Fibroblast of villous mesenchyme (primary cell): ENCODE results near the gene FAM72B. TPM values are rescaled to one million over a fixed set of nuclear protein-coding genes. Genes with fewer than 3 reads are reported as not detected.
"Not testable (repeated sequence)": the region's sequence is repeated elsewhere in the genome, so short reads cannot be mapped to it uniquely, and the experiment has no call there.

Source experiments
- DNase-seq: peaks from one replicate; pipeline ENCODE4 v3.0.0-alpha.2; 2010; ENCODE audit warnings: low read depth
- H3K4me3 ChIP-seq: 2 replicates; pipeline ENCODE4 v1.5.1; 2011; ENCODE audit warnings: low read depth, mild to moderate bottlenecking, low read length
- total RNA-seq: library from RNA; depleted of rRNA; stranded (reverse); fragments of >200 nt; gene quantifications from 2 replicates; pipeline ENCODE4 v1.2.3, GENCODE V29; 2012

FAM72B gene
- 0.97 and 5.2 TPM in 2 replicates for total RNA-seq

DNA sequence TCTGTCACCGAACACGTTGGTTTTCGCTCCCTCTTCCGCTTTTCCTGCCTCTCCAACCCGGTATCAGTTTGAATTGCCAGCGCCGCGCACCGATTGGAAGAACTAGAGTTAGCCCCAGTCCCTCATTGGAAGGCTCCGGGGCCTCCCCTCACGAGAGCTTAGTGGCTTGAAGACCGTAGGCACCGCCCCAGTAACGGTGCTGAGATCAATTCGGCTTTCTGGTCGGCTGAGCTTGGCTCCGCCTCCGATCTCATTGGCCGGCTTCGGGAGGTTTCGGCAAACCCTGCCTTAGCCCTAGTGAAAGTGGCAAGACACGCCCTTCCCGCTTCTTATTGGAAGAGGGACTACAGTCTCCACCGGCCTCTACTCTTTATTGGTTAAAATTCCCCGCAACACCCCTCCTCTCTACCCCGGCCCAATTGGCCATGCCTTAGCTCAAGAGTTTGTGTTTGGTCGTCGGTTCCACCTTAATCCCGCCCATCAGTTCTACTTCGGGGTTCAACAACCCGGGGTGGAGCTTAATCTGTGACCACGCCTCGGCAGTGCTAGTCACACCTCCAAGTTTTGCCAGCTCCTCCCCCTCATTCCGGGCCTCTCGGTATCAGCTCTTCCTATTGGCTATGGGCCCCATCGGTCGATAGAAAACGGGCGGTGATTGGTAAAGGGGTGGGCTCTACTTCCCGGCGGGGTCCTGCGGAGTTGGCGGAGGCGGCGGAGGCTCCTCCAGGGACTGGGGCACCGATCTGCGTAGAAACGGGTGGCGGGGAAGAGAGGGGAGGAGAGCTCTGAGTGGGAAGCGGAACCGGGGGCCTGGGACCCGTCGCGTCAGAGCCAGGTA is at the start of gene FAM72B, which contains the start of gene SRGAP2C:
TSS of gene FAM72B (minus strand) at position 51 of the 838 bp plus-strand sequence. CDS start 851 bp downstream, outside the sequence.
TSS of gene SRGAP2C (plus strand) at position 686 of the 838 bp plus-strand sequence. CDS start 2,472 bp downstream, outside the sequence.
- DNase-seq: peak; percentile 100
- peak within 1 kb of the TSS; percentile 54 for H3K4me3 ChIP-seq

DNA sequence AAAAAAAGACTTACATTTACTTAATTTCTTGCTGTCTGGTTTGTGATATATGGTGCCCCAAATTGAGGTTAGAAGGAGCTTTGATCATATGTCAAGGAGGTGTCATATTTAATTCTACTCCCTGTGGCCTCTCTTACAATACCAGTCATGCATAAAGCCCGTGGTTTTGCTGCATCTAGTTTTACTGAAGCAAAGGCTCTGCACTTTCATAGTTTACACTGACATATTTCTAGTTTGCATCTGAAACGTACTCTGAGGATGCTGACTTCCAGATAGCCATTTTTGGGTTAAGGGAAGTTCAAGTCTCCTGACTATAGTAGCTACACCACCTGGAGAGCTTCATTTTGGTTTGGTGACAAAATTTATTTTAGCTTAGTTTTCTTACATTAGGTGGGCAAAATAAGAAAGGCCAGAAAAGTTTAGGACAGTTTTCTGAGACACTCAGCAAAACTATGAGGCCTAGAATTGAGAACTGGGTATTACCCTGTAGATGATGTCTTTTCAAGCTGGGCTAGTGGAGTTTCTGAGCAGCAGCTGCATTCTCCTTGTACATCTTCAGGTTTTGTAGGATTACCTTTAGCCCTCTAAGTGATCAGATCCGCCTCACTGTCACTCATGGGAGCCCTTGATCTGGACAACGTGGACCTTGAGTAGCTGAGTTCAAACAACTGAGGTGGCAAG is 48.4 kb upstream of the FAM72B start:
- DNase-seq: peak; percentile 1
- H3K4me3 ChIP-seq: not testable (repeated sequence)

DNA sequence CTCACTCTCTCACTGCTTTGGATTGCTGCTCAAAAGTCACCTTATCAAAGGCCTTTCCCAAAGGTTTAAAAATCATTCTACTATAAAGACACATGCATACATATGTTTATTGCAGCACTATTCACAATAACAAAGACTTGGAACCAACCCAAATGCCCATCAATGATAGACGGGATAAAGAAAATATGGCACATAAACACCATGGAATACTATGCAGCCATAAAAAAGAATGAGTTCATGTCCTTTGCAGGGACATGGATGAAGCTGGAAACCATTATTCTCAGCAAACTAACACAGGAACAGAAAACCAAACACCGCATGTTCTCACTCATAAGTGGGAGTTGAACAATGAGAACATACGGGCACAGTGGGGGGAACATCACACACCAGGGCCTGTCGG is 46.5 kb upstream of the FAM72B start:
- H3K4me3 ChIP-seq, DNase-seq: not testable (repeated sequence)

DNA sequence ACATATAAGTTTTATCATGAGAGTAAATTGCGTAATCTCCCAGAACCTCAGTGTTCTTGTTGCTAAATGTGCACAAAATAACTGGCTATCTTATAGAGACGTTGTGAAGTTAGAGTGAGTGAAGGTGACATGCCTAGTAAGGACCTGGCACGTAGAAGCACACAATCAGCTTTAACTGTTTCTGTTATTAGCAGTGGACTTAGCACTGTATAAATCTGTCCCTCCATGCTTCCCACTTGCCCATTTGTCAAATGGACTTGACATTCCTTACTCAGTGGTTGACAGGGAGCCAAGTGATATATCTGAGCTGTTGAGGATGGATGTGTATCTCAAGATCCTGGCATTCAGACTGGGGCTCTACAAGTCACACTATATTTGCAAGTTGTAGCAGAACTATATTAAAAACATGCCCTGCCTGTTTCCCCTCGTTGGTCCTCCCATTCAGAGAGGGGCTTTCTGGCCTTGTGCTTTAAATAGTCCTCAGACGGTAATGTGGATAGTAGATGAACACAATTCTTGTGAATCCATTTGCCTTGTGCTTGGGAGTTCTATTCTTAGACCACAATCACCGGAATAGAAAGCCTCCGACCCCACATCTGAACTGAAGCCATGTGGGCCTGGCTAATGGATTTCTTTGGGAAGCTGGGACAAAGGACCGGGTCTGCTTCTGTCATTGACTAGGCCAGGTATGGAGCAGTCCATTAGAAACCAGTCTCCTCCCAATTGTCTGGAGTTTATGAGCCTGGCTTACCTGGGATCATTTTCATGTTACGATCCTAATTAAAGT is 43.6 kb upstream of the FAM72B start:
- H3K4me3 ChIP-seq, DNase-seq: not testable (repeated sequence)

DNA sequence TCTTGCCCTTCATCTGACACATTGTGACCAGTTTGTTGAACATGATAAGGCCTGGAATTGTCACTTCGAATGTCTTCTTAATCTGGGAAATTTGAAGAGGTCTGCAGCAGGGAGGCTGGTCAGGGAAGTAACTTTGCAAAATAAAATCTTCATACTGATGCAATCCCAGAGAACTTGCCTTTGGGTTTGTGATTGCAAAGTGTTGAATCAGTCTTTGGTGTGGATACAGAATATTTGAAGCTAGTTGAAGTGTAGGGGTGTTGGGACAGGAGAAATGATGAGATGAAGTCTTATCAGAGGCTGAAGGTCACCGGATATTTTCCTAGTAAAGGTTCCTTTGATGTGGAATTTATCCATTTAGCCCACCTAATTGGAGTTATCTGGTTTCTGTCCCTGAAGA is 42.8 kb upstream of the FAM72B start:
- H3K4me3 ChIP-seq, DNase-seq: not testable (repeated sequence)

DNA sequence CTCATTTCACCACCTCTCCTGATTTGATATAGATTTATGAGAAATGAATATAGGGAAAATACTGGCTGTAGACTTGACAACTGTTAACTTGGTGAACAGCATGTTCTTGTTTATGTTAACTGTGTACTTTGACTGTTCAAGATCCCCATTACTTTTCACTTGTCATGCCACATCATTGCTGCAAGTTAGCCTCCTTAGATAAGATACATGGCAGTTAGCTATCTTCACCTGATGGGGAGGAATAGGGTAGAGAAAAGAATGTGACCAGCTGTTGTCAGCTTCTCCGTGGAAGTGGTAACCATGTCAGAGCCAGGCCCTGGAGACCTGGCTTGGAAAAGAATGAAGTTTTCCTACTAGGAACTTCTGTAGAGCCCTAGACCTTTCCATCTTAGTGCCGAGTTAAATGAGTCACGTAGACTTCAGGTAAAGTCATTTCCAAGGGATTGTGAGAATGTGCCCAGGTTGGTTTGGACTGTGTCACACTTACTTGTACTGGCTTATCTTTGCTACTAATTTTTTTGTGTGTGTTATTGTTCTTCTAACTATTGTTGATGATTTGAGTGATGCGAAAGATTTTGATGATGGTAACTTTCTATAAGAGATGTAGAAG is 42.3 kb upstream of the FAM72B start:
- not testable (repeated sequence) for DNase-seq

DNA sequence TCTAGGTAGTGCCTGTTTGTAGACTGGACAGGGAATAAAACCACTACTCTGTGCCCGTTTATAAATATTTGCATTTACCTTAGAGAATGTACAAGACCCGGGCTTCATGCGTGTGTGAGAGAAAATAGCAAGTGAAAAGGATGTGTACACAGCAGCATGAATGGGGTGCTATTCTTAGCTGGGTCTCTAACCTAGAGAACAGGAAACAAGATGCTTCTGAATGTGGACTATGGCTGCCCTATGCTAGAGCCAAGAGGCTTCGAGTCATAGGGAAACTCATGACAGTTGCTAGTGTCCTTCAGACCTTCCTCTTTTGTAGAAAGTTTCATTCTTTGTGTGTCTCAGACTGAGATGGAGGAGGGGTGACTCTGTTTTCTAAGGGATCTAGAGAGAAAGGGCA is 40.6 kb upstream of the FAM72B start:
- not testable (repeated sequence) for H3K4me3 ChIP-seq, DNase-seq

More for the DNA sequence above, 42.3 kb upstream of the FAM72B start:
- H3K4me3 ChIP-seq: not testable (repeated sequence)

DNA sequence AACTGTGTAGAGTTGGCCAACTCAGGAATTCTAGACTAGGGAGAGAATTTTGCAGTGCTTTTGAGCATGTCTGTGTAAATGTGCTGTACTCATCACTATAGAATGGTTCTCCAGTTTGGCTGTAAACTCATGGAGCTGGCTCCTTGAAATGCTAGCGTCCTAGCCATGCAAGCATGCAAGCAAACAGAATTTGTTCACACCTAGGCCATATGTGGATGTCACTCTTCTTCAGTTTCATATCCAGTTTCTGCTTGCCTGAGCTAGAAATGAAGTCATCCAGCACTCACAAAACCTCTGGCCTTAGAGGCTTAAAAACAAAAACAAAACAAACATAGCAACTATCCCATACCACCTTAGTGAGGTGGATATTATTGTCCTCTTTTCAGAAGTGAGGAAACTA is 37.6 kb upstream of the FAM72B start:
- H3K4me3 ChIP-seq, DNase-seq: not testable (repeated sequence)

DNA sequence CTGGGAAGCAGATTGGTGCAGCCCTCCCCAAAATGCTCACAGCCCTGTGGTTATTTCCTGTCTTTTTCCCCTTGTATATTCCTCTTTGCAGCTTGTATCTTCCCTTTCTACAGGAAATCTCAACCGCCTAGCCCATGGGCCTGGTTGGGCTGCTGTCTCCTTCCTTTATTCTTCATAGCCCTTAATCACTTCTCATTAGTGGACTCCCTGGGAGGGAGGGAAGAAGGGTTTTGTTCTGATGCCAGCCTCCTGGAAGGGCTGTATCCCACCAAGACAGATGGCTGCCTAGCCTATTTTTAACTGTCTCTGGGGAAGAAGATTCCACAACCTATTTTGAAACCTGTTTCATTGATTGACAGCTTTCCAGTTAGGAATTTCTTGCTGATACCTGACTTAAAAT is 32.5 kb upstream of the FAM72B start:
- not testable (repeated sequence) for DNase-seq, H3K4me3 ChIP-seq

DNA sequence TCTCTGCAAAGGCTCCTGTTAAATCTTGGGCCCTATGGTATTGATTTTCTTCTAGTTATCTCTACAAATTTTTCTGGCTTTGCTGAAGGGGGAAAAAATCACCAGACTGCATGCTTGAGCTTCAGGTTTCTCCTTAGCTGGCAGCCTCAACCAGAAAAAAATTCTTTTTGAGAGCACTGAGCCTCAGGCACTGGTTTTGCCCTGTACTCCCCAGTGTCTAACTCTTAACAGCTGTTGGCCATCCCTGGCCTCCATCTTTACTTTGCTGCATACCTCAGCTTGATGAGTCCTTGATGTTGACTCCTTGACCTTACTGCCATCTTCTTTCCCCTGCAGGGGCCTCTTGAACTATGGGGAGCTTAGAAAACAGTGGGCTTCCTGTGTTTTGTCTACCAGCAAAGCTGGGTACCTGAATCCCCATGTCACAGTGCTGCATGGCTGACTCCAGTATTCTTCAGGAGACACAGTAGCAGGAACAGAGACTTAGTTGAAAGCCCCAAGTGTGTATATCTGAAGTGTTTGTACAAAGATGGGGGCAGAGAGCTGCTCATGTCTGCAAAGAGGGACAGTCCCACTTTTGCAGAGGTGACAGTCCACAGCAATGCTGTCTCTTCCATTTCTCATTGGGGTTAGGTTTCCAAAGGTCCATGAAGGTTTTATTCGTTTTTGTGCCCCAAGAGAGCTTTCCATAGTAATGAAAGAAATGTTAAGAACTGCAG is 31.7 kb upstream of the FAM72B start:
- not testable (repeated sequence) for DNase-seq, H3K4me3 ChIP-seq

DNA sequence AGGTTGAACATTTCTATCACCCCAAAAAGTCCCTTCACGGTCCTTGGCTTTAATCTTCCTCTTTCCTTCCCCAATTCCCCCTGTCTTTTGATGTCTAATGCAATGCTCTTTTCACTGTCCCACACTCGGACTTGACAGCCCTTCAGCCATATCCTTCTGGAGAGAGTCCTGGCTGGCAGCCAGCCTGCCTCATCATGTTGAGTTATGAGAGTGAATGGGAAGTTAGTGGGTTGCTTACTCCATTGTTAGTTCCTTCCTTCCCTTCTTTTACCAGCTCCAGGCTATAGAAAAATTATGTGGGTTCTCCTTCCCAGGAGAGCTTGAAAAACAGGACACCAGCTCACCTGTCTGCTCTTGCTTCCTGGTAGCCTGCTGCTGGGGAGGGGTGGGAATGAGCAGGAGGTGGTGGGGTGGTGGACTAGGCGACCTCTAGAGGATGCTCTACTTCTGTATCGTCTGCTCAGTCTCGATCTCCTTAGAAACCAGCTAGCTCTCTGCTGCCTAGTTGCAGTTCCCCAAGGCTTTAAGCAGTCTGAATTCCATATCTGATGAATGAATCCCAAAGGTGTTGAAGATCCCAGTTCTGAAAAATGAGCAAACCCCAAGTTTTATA is 30.5 kb upstream of the FAM72B start:
- H3K4me3 ChIP-seq: not testable (repeated sequence)

DNA sequence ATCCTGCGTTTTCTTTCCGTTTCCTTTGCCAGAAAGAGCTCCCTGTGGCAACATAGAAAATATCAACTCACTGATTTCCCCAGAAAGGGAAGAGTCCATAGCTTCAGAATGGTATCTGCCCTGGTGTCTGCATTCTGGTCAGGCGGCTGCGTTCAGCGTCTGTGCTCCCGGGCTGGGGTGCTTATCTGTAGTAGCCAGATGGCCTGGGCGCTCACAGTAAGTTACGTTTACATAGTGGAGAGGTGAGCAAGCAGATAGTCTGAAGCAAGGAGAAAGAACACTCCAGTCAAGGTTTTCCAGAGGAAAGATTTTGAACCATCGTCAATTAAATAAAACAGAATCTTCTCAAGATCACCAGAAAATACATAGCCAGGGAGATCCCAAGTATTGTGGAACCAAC is 29.4 kb upstream of the FAM72B start:
- DNase-seq, H3K4me3 ChIP-seq: not testable (repeated sequence)

More for the DNA sequence above, 30.5 kb upstream of the FAM72B start:
- not testable (repeated sequence) for DNase-seq

DNA sequence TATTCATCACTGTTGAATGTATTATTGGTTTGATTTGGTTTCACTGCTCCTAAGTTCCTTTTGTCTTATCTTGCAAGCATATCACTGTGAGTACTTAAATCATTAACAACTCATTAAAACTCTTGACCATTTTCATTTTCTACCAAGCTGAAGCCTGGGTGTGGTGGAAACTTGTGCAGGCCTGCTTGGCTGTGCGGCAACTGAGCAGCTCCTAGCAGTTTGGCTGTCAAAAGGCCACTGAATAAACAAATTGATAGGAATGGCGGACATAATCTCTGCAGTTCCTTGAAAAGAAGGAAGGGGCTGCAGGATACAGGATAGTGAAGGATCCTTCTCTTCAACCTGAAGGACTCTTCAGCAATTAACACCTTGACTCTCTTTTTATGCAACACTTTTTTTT is 26.6 kb upstream of the FAM72B start:
- not testable (repeated sequence) for DNase-seq, H3K4me3 ChIP-seq

DNA sequence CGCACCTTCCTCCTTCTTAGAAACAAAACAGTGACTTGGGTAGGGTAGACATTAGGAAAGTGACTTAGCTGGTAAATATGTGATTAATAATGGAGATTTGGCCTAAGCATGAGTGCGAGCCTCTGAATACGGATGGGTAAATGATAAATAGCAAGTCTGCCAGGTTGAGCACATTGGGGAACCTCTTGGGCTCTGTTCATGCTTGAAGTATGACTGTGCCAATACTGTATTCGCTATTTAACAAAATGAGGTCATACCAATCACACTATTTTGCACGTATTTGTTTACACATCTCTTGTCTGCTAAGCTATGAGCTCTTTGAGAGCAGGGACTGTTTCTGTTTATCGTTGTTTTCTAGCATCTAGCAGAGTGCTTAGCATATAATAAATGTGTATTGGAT is 24.2 kb upstream of the FAM72B start:
- not testable (repeated sequence) for H3K4me3 ChIP-seq, DNase-seq

DNA sequence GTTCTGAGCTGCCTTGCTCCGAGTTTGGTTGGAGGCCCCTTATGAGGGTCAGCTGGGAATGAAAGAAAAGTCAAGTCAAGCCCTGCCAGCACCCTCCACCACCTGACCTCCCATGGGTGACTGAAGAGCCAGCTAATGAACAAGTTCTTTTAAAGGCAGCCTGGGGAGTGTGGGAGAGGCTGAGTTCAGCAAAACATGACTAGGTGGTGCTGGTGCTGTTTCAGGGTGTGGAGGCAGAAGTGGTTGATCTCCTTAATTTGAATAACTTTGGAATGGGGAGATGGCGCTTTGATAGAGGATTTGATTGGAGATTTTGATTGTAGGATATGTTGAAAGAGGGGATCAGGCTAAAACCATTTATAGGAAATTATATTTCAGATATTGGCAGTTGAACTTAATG is 23.2 kb upstream of the FAM72B start:
- DNase-seq: not testable (repeated sequence)

DNA sequence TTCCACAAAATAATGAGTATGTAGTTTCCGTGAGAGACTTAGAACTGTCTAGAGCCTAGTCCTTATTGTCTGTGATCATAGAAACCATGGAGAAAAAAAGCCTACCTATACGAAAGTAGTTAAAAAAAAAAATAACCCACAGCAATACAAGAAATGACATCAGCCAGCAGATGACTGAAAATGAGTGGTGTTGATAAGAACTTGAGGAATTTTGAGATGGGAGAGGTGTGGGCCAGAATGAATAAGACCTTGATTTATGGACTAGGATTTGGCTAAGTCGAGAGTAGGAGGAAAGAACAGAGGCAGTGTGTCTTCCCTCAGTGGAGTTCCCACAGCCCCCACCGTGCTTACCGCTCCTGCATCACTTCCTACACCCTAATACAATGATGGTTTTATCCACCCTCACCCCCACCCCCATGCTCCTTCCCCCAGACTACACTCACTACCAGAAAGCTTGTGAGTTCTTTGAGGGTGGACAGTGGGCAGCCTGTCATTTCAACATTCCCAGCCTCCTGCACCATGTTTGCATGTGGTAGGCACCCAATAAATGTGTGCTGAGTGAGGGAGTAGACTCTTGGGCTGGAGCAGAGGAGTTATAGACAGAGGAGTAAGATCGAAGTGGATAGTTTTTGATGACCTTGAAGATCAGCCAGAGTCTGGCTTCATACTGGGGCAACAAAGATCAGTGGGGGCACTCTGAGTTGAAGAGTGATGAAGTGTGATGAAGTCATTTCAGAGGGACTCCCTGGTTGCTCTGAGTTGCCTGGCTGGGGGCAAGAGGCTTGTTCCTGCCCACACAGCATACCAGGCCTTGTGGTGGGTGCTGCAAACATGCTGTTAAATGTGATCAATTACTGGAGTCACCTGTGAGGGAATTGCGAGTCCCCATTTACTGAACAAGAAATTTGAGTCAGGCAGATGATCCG is 21.9 kb upstream of the FAM72B start:
- peak; percentile 19 for DNase-seq
- H3K4me3 ChIP-seq: not testable (repeated sequence)

More for the DNA sequence above, 23.2 kb upstream of the FAM72B start:
- H3K4me3 ChIP-seq: not testable (repeated sequence)

DNA sequence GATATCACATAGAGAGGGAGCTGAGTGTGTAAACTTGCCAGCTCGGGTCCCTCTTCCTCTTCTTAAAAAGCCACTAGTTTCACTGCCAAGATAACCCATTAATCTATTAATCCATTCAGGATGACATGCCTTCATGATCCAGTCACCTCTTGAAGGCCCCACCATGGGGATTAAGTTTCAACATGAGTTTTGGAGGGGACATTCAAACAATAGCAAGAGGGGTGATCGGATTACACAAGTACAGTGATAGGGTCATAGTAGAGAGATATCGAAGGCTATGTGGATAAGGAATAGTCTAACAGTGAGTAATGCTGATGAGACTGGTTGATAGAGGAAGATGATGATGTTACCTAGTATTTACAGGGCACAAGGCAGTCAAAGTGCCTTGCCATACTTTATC is 18.8 kb upstream of the FAM72B start:
- not testable (repeated sequence) for DNase-seq, H3K4me3 ChIP-seq
